K562 treated with DMSO at 1 percent for 48 hours (cell line): ENCODE data around the gene AQR. TPM values are rescaled to one million over a fixed set of nuclear protein-coding genes. Genes with fewer than 3 reads are reported as not detected.

Experiments used
- total RNA-seq: library from RNA; unstranded; fragments of 300-600 nt; gene quantifications from 2 replicates; pipeline ENCODE4 v1.2.3, GENCODE V29; 2022; ENCODE audit warnings: low replicate concordance; ENCODE audit errors: extremely low read depth

AQR gene
- not detected in 2 replicates for total RNA-seq

GRCh38 chr15:34969340-34970097 is at the start of gene AQR:
AQR (minus strand) TSS chr15:34969742; CDS start chr15:34969613, 129 bp downstream.

DNA sequence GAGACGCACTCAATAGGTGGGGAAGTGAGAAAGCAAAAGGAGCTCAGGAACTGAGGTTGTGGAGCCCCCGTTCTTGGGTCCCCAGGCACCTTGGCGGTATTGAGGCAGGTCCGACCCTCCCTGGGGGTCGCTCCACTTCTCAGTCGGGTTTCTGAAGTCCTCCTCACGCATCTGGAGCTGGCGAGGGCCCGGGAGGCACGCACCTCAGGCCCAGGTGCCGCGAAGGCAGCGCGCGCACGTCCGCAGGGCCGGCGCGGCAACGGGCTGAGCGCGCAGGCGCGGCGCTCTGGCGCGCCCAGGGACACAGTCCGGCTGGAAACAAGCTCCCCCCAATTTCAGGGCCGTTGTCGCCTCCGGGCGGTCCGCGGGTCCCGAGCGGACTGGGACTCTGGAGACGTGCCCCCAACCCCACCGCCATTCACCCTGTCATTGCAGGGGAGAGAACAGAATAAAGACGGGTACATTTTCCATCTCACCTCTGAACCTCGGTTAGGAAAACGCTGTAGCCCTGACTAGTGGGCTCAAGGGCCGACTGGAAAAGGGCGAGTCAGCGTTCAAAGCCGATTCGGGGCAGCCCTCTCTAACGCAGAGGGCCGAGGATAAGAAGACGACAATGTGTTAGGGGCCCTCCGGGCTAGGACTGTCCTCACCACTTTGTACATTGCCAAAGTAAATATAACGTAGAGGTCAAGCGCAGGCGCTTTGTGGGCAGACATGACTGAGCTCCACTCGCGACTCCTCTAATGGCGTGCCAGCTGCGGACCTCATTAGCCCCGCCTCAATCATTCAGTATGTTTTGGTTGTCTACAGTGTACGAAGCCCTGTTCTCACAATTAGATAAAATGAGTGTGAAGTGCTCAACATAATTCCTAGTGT is 18.7 kb upstream of the AQR start, which contains the start of gene ZNF770:
ZNF770 (minus strand) TSS at position 261 of the 876 bp plus-strand sequence. CDS start 4,853 bp downstream, outside the sequence.

Other genes starting within 250 kb of the AQR start
- gene GJD2, start 214.7 kb downstream of the AQR start, total RNA-seq, result not detected in 2 replicates
- gene ACTC1, start 174.2 kb downstream of the AQR start, total RNA-seq, result not detected in 2 replicates
- gene ZNF770, start 18.5 kb upstream of the AQR start, total RNA-seq, result not detected in 2 replicates
- gene NANOGP8, start 115.6 kb upstream of the AQR start, total RNA-seq, result not detected in 2 replicates